Activated gamma-delta T cell treated with anti-CD3 and anti-CD28 coated beads, Interleukin-2, amount 50 U/mL, for 16 hours (primary cell): ENCODE results near the gene PUM1.

Experiments
- DNase-seq: peaks from one replicate; pipeline ENCODE4 v3.0.0-alpha.2; 2020; ENCODE audit warnings: low read depth

Gene PUM1

DNA sequence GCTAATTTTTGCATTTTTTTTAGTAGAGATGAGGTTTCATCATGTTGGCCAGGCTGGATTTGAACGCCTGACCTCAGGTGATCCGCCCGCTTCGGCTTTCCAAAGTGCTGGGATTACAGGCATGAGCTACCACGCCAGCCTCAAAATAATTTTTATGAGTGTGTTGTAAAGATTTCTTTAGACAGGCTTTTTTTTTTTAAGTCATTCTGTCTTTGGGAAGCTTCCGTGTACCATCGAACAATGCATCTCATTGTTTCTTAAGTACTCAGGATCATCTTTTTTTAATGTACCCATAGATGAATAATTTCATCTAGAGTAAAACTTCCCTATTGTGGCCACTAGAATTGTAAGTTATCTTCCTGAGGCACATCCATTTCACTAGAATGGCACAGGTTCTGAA lies 137.3 kb downstream of the PUM1 start:
- DNase-seq: no peak

DNA sequence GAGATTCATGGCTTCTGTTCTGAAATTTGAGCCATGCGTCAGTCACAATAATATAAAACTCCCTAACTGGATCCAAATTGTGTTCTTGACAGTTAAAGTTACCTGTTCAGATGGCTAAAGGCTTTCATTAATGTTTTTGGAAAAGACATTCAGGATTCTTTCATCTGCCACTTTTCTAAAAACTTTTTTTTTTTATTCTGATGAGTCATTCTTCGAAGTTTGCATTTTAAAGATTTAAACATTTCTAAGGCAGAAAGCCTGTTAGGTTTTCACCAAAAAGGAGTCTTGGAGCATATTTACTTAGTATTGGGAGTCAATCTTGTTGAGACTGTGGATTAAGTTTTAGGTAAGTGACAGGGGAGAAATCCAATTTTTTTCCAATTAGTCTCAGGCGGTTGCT lies 138.1 kb downstream of the PUM1 start:
- DNase-seq: no peak

DNA sequence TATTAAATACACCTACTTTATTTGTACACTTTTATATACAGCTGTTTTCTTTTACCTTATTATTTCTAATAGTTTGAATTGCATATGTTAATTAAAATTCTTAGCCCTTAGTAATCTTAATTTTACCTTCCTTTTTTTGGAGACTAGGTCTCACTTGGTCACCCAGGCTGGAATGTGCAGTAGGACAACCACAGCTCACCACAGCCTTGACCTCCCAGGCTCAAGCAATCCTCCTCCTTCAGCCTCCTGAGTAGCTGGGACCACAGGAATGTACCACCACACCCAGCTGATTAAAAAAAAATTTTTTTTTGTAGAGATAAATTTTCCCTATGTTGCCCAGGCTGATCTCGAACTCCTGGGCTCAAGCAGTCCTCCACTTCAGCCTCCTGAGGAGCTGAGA lies 141.9 kb downstream of the PUM1 start:
- no peak for DNase-seq

DNA sequence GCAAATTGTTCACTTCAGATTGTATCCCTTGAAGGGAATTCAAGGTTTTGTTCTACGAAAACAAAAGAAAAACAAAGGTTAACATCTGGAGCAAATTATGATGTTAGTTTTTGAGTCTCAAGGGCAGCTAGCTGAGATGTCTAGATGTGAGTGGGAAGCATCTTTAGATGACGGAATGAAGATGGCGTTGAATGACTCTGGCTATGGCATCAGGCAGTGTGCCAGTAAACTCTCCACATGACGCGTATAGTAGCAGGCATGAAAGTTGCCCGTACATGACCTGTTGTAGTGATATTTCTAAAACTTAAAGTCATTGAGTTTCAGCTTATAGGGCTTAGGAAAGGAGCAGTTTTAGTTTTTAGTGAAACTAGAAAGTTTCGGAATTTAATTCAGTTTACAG lies 144.7 kb downstream of the PUM1 start:
- DNase-seq: no peak

DNA sequence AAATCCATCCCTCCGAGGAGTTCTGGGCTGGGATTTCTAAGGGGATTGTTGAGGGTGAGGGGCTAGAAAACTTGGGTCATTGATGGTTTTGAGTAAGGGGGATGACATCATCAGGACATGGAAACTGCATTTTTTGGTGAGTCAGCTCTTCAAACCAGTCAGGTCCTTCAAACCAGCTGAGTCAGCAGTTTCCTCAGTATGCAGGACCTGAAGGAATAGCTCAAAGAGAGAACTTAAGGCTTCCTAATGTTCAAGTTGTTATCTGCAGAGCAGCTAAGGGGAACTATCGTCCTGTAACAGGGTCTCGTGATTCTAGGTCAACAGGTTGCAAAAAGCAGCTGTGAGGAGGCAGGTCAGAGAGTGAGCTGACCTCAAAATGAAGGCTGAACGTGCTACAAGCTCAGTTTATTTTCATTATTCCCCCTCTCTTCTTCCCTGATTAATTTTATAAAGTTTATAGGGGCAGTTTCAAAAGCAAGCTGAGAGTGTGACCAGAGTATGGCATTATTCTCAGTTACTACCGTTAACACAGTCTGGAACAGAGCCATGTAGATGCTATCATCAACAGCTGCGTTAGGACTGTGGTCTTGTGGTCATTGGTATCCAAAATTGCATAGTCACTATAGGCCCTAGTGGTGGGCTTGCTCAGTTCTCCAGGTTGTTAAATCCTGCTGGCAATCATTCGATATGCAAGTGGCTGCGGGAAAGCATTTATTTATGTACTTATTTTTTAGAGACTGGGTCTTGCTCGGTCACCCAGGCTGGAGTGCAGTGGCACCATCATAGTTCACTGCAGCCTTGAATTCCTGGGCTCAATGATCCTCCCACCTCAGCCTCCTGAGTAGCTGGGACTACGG lies 146.3 kb downstream of the PUM1 start:
- no peak for DNase-seq

DNA sequence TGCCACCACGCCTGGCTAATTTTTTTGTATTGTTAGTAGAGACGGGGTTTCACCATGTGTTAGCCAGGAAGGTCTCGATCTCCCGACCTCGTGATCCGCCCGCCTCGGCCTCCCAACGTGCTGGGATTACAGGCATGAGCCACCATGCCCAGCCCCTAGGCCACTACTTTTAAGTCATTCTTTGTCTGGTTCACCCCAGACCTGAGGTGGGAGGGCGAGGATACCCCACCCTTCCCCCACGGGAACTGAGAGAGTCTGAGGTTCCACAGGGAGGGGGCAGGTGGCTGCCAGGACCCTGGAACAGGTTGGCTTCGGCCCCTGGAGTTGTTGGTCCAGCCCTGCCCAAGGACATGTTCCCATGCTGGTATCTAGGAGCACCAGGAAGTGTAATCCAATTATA lies 149.2 kb downstream of the PUM1 start:
- DNase-seq: no peak

DNA sequence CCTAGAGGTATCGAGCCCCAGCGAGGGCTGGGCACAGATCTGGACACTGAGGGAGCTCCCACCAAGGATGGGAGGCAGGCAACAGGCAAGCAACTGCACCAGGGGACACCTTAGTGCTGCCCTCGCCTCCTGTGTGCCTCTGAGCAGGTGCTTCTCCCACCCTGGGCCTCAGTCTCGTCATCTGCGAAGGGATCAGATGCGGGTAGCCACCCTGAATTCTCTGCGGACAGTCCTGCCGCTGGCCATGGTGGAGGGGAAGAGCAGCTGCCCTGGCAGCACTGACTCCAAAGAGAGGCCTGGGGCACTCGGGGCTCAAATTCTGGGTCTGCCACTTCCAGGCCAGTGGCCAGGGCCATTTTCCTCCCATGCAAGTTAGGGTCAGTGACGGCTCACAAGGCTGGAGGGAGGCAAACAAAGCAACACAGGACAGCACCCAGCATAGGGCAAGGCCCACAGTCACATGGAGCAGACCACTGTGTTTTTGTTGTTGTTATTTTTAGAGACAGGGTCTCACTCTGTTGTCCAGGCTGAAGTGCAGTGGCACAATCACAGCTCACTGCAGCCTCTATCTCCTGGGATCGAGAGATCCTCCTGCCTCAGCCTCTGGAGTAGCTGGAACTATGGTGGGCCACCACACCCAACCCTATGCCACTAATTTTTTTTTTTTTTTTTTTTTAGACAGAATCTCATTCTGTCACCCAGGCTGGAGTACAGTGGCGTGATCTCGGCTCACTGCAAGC lies 149.9 kb downstream of the PUM1 start:
- no peak for DNase-seq

DNA sequence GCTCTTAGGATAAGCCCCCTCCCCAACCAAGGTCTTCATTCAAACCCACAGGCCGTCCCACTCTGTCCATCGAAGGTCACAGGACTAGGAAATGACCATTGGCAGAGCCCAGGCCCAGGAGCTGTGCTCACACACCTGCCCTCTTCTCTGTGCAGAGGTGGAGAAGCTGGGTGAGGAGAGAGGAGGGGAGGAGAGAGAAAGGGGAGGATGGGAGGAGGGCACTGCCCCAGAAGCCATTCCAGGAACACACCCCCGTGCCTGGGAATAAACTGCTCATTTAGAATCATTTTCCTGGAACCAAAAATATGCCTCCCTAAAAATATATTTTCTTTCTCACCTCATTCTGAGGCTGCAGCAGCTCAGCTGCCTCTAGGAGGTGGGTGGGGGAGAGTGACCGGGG lies 150.6 kb downstream of the PUM1 start:
- DNase-seq: no peak

DNA sequence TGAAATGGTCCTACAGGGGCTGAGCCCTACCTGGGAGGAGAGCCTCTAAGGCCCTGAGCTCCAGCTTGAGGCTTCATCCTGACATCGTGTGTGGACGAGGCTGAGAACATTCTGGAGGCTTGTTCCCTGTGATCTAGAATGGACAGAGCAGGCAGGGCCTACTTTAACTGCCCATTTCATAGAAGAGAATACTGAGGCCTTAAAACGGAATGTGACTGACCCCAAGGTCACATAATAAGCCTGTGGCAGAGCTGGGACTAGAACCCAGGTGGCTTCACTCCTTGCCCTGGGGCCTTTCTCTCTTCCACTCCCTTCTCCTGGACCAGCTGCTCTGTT lies 151.0 kb downstream of the PUM1 start:
- no peak for DNase-seq

DNA sequence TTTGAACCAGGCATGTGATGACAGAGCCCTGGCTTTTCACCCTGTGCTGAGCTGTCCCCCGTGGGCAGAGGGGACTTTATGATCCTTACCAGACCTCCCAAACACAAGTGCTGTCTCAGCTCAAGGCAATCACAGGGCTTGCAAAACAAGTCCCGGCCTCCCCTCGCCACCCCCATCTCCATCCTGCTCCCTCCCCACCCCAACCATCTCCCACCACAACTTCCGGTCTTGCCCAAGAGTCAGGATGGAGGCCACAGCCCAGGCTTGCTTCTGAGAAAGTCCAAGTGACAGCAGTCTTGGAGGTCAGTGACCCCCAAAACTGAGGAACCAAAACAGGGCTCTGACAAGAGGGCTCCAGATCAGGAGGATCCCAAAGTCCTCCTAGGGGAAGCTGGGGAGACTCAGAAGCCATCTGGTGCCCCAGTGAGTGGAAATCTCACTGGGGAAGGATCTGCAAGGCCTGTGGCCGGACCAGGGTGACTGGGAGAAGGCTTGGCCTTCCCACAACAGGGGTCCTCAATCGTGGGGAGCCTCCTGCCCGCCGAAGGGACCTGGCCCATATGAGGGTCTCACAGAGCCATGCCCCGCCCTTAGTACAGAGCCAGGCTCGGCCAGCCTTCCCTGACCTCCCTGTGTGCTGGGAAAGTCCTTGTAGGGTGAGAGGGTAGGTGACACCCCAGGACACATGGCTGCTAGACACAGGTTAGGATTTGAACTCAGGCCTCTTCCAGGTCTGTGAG lies 152.4 kb downstream of the PUM1 start:
- no peak for DNase-seq

DNA sequence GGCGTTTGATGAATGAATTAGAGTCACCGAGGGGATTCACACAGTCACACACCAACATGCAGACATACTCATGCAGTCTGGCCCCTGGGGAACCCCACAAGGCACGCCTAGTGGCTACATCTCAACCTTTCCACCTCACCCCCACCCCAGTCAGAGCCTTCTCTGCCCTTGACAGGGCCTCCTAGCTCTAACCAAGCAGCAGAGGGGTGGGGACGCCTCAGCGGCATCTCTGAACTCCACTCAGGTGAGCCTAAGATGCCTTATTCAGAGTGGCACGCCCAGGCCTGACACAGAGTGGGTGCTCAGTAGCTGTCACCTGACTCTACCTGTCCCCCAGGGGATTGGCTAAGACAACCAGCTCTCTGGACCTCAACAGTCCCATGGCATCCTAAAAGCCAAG lies 153.3 kb downstream of the PUM1 start:
- DNase-seq: no peak

DNA sequence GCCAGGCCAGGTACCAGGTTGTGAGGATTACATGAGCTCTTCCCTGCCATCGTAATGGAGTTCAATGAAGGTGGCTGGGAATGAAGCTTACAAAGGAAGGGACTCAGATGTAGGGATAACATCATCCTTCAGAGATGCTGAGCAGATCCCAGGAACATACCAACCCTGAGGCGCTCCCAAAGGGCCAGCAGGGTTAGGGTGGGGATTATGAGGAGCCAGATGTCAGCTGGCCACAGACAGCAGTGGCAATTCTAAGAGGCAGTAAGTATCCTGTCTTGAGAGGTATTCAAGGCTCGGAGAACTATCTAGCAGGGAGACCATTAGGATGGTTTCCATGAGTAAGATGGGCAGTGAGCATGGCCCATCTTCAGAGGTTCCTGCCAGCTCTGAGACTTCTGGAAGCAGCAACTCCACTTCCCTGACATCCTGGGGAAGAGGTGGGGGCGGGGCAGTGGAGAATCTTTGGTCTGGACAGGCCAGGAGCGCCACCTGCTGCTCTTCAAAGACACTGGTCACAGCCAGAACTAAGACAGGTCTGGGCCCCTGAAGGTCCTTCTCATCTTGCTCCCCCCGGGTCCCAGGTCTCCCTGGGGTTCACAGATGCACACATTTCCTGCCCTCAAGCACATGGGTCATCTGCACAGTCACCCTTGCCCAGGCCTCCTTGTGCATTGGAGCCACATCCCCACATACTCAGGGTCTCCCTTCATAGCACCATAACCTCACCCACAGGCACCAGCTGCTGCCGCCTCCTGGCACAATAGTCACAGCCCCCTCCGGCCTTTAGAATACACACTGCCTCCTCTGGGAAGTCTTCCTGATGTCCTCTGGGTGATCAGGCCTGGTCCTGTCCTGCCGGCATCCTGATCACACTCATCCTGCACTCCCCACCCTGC lies 154.2 kb downstream of the PUM1 start:
- no peak for DNase-seq

DNA sequence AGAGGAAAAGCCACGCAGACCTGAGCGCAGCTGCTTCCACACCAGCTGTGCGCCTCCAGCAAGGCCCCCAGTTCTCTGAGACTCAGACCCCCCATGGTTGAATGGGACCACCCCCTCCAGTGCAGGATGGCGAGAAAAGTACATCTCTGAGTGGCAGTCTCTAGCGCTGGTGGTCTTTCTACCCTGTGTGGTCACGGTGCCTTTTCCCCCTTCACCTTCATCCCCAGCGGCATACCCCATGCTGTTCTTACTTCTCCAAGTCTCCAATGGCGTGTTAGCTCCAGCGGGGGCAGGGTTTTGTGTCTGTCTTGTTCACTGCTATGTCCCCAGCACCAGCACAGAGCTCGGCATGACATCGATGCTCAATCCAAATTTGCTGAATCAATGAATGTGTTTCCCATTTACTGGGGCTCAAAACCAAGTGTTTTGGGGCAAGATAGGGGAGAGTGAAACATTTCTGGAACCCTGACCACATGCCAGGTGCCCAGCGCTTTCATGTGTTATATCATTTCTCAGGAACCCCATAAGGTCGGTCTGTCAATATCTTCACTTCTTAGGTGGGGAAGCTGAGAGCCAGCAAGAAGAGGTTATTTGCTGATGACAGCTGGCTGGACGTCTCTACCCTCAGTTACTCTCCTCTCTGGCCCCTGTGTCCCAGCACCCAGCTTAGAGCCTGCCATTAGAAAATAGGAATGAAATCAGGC lies 156.0 kb downstream of the PUM1 start:
- no peak for DNase-seq

DNA sequence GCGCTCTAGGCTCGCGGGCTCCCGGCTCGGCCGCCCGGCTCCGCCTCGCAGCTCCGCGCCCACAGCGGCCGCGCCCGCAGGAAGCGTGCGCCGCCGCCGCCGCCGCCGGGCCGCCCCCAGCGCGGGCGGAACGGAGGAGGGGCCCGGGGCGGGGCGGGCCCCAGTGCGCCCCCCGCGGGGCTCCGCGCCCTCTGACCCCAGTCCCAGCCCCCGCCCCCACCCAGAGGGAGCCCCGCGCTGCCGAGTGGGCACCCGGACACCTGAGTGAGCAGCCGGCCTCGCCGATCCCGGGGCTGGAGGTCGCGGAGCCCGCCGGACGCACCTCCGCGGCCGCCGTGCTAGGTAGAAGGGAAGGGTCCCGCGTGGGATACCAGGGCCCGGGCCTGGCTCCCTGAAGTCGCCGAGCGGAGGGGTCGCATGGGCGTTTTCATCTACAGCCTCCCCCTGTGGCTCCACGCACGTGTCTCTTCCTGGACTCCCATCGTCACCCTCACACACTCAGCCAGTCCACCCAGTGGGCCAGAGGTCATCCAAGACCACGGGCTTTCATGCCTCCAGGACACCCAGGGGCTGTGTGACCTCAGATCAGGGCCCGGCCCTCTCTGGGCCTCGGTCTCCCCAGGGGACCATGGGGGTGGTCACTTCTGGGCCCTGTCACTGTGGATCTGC lies 156.7 kb downstream of the PUM1 start, which contains the start of gene SDC3:
Gene SDC3 (minus strand): TSS at position 63 of the 669 bp plus-strand sequence. CDS start 172 bp downstream, outside the sequence.
- no peak for DNase-seq

DNA sequence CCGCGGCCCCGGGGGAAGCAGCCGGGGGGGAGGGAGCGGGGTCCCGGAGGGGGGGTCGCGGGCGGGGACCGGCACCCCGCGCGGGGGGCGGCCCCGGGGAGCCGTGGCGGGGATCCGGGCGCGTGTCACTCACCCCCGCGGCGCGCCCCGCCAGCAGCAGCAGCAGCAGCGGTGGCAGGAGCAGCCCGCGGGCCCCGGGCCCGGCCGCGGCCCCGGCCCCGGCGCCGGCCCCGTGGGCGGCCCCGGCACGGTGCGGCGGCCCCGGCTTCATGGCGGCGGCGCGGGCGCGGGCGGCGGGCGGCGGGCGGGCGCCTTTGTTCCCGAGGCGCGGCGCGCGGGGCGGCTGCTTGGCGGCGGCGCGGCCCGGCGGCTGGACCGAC lies 157.2 kb downstream of the PUM1 start:
- no peak for DNase-seq

DNA sequence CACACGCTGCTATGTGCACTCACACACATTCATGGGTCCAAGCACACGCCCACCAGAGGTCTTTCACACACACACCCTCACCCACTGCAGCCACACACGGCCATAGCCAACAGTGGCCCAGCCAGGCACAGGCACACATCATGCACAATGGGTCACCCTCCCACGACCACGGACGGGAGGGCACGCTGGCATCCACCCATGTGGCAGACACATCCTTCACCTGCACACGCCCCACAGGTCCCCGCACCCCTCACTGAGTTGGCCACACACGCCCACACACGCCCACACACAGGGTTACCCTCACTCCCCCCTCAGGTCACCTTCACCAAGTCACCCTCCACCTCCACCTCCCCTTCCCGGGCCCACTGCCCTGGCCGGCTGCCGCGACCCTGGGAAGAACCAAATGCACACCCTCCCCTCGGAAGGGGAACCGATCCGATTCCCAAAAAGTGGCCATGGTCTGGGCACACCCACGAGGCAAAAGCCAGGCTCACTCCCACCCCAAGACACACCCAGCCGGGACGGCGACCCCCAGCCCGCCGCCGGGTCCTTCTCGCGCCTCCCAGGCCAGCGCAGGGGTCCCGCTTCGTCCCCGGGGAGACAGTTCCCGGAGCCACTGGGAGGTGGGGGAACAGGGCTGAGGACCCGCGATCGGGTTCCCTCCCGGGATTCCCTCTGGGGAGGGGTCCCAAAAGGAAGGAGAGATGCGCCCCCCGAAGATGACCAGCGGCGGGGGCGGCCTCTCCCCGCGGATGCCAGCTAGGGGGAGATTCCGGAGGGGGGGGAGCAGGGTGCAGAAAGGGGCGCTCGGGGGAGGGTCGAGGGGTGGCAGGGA lies 157.8 kb downstream of the PUM1 start:
- DNase-seq: no peak

DNA sequence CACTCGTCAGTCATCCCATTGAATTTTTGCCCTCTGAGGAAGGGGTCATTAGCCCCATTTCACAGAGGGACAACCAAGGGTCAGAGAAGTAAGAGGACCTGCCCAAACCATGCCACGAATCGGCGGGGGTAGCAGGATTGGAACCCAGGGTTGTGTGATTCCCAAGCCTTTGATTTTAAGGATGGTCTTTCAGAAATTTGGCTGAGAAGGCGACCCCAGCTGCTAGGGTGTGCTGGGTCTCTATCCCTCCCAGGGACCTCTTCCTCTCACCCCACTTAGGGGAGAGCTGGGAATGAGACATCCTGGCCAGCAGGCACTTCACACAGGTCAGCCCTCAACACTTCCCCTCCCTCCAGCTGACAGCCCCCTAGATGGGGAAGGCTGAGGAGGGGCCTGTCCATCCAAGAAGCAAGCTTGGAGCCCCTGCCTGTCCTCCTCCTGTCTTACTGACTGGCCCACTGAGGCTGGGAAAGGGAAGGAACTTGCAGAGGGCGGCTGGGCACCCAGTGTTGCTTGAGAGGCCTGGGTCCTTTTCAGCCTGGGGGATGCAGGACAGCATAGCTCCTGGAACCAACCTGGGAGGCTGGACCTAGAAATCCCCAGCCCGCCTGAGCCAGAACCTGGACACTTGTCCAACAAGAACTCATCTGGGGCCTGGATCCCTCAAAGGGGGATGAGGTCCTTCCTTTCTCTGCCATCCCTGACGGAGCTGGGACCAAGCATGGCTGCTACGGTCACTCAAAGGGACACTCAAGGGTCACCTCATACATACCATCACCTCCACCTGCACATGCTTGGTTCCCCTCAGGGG lies 158.7 kb downstream of the PUM1 start:
- no peak for DNase-seq

DNA sequence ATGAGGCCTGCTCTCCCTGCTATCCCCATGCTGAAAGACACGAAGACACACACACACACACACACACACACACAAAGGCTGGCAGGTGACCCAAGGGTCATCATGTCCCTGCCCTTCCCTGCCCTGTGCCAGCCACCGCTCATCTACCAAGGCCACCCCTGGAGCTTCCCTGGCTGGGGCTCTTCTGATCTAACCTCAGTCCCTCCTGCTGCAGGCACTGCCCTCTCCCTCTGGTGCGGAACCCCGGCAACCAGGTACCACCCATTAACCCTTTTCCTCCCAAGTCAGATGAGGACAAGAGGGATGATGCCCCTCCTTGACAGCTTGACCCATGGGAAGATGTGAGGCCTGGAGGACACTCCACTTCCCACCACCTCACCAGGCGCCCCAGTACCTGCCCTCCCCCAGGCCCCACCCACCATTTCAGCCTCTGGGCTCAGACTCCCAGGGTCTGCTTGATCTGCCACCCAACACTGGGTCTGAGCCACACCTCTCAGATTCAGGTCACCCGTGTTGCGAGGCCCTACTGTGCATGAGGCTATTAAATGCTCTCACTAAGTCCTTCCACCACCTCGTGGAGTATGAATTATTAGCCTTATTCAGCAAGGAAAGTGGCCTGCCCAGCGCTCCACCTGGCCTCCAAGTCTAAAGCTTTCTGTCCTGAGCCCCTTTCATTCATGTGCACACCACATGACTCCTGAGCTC lies 159.4 kb downstream of the PUM1 start:
- no peak for DNase-seq
